GM18907 (cell line): ENCODE results near the gene SLC10A1.
"Not testable (repeated sequence)": the region's sequence is repeated elsewhere in the genome, so short reads cannot be mapped to it uniquely, and the experiment has no call there.

Experiments
- ATAC-seq: cut with Tn5 transposase; IDR thresholded peaks from one replicate; pipeline ENCODE4 v1.9.1; 2021; ENCODE audit warnings: mild to moderate bottlenecking, moderate library complexity; ENCODE audit not compliant: unreplicated experiment

SLC10A1 gene

GRCh38 chr14:69796797-69797500 is at the start of gene SLC10A1:
Gene SLC10A1 (minus strand): TSS chr14:69797241. CDS start chr14:69797155, 86 bp downstream.
- no peak for ATAC-seq

DNA sequence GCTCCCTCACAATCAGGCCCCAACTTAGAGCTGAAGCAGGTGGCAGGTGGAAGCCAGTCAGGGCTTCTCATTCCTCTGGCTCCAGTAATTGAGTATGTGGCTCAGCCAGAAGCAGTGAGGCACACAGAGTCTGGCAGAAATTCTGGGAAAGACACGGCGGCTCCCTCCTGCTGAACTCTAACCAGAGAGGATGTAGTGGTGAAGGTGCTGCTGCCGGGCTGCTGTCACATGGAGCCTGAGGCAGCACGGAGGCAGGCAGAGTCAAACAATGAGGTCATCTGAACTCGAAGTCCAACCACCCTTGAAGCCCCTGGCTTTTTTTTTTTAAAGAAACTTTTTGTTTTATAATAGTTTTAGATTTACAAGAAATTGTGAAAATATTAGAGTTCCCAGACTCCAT is 48.7 kb upstream of the SLC10A1 start:
- ATAC-seq = no peak

DNA sequence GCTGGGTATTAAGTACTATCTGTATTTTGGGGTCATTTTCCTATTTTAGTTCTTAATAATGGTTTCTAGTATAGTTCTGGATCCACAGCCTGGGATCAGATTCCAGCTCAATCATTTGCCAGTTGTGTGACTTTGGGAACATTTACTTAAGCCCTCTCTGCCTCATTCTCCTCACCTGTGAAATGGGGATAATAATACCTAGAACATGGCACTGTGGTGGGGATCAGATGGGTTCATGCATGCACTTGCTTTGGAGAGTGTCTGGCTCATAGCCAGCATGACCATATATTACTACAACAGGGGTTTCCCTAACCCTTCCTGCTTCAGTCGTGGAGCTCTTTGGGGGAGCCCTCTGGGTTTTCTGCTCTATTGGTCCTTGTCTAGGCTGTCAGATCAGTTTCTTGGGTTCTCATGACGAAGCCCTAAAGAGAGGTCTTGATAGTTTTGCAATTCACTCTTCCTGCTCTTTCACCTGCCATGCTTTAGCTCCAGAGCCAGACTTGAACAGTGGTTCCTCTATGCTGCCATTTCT is 48.1 kb upstream of the SLC10A1 start:
- no peak for ATAC-seq

GRCh38 chr14:69844171-69844570 is 47.1 kb upstream of the SLC10A1 start:
- no peak for ATAC-seq

GRCh38 chr14:69842686-69843420 is 45.8 kb upstream of the SLC10A1 start:
- ATAC-seq = no peak

- no peak for ATAC-seq
Observed at GRCh38 chr14:69841656-69842055, 44.6 kb upstream of the SLC10A1 start.

DNA sequence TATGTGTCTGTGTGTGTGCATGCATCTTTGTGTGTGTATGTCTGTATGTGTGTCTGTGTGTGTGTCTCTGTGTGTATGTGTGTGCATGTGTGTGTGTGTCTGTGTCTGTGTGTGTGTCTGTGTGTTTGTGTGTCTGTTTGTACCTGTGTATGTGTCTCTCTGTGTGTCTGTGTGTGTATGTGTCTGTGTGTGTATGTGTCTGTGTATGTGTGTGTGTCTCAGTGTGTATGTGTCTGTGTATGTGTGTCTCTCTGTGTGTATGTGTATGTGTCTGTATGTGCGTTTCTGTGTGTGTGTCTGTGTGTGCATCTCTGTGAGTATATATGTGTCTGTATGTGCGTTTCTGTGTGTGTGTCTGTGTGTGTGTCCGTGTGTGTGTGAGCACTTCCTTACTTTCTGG is 42.6 kb upstream of the SLC10A1 start:
- ATAC-seq = no peak

DNA sequence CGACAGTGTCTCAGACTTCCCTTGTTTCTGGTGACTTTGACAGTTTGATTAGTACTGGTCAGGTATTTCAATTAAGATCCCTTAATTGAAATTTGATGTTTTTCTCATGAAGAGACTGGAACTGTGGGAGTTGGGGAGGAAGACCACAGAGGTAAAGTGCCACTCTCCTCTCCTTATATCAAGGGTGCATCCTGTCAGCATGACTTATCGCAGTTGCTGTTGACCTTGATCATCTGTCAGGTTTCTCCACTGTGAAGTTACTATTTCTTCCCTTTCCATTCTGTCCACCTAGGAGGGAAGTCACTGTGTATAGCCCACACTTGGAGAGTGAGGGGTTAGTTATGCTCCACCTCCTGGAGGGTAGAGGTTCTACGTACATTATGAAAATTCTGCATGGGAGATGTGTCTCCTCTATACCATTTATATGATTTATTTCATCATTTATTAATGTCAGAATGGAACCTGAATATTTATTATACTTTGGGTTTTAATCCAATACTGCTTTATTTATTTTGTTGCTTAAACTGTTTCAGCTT is 41.9 kb upstream of the SLC10A1 start:
- no peak for ATAC-seq

- no peak for ATAC-seq
Observed at GRCh38 chr14:69828879-69829278, 31.8 kb upstream of the SLC10A1 start.

DNA sequence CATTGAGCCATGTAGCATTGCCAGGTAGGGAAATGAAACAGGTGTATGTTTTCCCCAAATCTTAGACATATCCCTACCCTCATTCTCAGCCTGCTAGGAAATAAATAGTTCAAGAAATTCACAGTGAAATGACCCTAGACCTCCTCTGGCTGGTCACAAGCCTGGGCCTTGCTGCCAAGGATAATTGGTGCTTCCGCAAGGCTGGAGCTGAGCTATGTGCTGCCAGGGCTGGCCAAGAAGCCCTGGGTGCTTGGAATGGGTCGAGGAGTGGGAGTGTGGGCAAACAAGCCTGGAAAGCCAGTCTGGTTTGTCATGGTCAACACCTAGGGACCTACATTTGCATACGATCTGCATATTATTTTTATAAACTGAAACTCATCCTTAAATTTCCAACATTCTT is 31.3 kb upstream of the SLC10A1 start:
- no peak for ATAC-seq

GRCh38 chr14:69827560-69827959 is 30.5 kb upstream of the SLC10A1 start:
- no peak for ATAC-seq

DNA sequence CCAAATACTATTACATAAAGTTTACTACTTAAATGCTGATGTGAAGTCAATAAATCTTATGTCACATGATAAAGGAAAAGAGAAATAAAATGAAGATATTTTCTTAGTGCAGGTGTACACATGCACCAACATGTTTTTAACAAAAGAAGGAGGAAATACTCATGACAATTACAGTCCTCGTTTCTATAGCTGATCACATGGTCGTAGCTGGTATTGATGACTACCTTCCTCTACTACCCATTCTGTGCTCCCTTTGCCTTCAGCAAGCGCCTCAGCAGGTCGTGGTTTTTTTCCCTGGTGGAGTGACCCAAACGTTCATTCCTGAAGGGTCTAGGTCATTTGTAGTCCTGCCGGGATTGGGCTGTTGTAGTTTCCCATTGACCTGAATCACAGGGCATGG is 25.4 kb upstream of the SLC10A1 start:
- ATAC-seq = no peak

DNA sequence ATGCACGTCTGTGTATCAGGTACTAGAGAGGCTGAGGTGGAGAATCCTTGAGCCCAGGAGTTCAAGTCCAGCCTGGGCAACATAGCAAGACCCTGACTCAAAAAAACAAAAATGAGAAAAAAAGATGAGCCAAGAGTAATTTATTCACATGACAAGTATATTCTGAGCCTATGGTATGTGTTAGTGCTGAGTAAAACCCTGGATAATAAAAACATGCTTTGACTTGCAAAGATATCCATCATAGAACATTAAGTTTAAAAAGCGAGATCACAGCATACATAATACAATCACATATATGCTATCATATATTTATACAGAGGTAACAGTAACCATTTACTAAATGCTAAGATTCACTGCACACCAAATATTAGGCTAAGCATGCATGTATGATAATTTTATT is 23.9 kb upstream of the SLC10A1 start:
- no peak for ATAC-seq

GRCh38 chr14:69819607-69820006 is 22.6 kb upstream of the SLC10A1 start:
- ATAC-seq = no peak

DNA sequence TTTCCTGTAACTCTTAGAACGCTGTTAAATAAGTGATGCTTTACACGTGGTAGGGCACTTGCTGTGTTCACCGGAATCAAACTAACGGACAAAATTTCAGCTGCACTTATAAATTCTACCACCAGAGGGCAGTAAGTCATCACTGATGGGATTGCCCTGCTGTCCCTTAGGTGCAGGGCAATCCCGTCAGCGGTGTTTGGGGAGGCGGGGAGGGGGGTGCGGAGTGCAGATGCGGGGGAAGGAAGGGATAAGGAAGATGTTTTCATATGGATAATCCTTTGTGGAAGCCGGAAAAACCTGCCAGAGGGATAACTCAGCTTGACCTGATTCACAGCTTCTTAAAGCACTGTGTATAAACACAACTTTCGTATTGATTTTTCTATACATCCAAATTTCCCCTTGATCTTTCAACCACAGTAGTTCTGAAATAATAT is 21.7 kb upstream of the SLC10A1 start:
- no peak for ATAC-seq

- ATAC-seq = no peak
Observed at GRCh38 chr14:69816216-69816615, 19.2 kb upstream of the SLC10A1 start.

GRCh38 chr14:69815556-69815955 is 18.5 kb upstream of the SLC10A1 start:
- no peak for ATAC-seq

- ATAC-seq = no peak
Observed at GRCh38 chr14:69814397-69814796, 17.4 kb upstream of the SLC10A1 start.

DNA sequence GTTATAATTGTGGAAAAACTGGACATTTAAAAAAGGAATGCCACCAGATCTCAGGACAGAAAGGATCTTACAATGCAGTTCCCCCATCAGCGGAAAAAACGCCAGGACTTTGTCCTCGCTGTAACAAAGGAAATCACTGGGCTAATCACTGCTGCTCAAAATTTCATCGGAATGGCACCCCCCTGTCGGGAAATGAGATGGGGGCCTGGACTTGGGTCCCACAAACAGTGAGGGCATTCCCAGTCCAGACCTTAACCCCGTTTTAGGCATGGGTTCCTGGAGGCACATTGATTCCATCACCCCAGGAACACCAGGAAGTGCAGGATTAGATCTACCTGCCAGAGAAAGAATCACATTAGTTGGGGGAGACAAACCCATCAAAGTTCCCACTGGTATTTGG is 16.3 kb upstream of the SLC10A1 start:
- ATAC-seq = not testable (repeated sequence)

DNA sequence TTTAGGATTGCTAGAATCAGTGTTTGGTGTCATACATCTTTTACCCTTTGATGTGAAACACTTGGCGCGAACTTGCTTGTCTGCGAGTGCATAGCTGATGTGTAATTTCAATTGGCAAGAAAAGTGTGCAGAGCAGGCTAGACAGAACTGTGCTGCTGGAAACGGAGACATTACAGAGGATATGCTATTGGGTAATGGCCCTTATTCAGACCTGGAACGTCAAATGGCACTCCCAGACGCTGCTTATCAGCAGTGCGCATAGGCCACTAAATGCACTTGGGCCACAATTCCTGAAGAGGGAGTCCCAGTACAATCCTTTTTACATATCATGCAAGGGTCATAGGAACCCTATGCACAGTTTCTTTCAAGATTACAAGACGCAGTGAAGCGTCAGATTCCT is 15.7 kb upstream of the SLC10A1 start:
- no peak for ATAC-seq

- ATAC-seq = no peak
Observed at GRCh38 chr14:69811868-69812252, 14.8 kb upstream of the SLC10A1 start.
